BLaER1 (cell line): ENCODE results near the gene POC1B.

Experiments used
- H3K27ac ChIP-seq: shearing (Covaris generic); formaldehyde crosslinking; 2 replicates; pipeline ENCODE4 v1.8.1; 2022
- H3K27me3 ChIP-seq: shearing (Covaris generic); formaldehyde crosslinking; 2 replicates; pipeline ENCODE4 v1.8.1; 2022
- H3K36me3 ChIP-seq: shearing (Covaris generic); formaldehyde crosslinking; 2 replicates; pipeline ENCODE4 v1.8.1; 2022
- H3K4me1 ChIP-seq: shearing (Covaris generic); formaldehyde crosslinking; 2 replicates; pipeline ENCODE4 v1.8.1; 2022
- H3K4me2 ChIP-seq: shearing (Covaris generic); formaldehyde crosslinking; 2 replicates; pipeline ENCODE4 v1.8.1; 2022
- H3K4me3 ChIP-seq: shearing (Covaris generic); formaldehyde crosslinking; 2 replicates; pipeline ENCODE4 v1.8.1; 2022
- H3K9ac ChIP-seq: shearing (Covaris generic); formaldehyde crosslinking; 2 replicates; pipeline ENCODE4 v1.8.1; 2022
- H3K9me3 ChIP-seq: shearing (Covaris generic); formaldehyde crosslinking; 2 replicates; pipeline ENCODE4 v1.8.1; 2022
- H4K20me1 ChIP-seq: shearing (Covaris generic); formaldehyde crosslinking; 2 replicates; pipeline ENCODE4 v1.8.1; 2022
- Cebpa-rat ChIP-seq: shearing (Covaris generic); IDR thresholded peaks from 2 replicates; pipeline ENCODE4 v1.8.1; 2022

Gene POC1B

GRCh38 chr12:89382328-89382727 is 143.5 kb downstream of the POC1B start:
- peaks cover 26% of the 10 kb centered on the region for H3K4me1 ChIP-seq
- H3K27me3 ChIP-seq = no peaks in the 10 kb centered on the region
- no peak for TF ChIP-seq Cebpa-rat
- no peaks in the 10 kb centered on the region for H3K9me3 ChIP-seq
- H3K36me3 ChIP-seq = no peaks in the 10 kb centered on the region
- no peak overlapping the region for H3K4me2 ChIP-seq
- no peak overlapping the region for H3K9ac ChIP-seq
- no peak overlapping the region for H3K27ac ChIP-seq
- H4K20me1 ChIP-seq = no peaks in the 10 kb centered on the region
- H3K4me3 ChIP-seq = no peak overlapping the region

DNA sequence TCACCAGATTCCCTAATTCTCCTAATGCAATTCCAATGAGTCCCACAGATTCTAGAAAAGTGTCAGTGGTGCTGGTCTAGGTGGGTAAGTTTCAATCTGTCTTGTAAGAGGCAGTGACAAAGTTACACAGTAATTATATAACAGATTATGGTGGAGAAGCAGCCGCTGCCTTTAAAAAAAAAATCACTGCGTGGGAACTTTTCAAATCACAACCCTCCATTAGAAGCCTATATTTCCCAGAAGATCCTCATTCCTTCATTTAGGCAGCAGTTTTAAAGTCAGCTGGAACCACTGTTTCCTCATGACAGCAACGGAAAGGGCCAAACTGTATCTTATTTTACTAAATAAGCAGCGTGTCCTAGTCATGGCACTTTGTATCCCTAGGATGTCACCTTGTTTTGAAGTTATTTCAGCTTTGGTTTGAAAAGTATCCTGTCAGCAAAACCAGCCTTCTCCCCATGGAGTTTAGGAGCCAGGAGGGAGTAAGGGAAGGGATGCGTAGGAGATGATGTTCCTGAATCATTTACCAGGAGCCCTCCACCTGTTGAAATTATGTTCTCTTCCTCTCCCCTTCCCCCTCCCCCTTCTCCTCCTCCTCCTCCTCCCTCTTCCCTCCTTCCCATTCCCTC is 145.9 kb downstream of the POC1B start:
- H4K20me1 ChIP-seq = no peaks in the 10 kb centered on the region
- no peaks in the 10 kb centered on the region for H3K27me3 ChIP-seq
- no peak overlapping the region for H3K4me2 ChIP-seq
- no peak overlapping the region for H3K9ac ChIP-seq
- no peak overlapping the region for H3K27ac ChIP-seq
- H3K4me3 ChIP-seq = no peak overlapping the region
- H3K9me3 ChIP-seq = no peaks in the 10 kb centered on the region
- peaks cover 26% of the 10 kb centered on the region for H3K4me1 ChIP-seq
- no peak for TF ChIP-seq Cebpa-rat
- no peaks in the 10 kb centered on the region for H3K36me3 ChIP-seq

DNA sequence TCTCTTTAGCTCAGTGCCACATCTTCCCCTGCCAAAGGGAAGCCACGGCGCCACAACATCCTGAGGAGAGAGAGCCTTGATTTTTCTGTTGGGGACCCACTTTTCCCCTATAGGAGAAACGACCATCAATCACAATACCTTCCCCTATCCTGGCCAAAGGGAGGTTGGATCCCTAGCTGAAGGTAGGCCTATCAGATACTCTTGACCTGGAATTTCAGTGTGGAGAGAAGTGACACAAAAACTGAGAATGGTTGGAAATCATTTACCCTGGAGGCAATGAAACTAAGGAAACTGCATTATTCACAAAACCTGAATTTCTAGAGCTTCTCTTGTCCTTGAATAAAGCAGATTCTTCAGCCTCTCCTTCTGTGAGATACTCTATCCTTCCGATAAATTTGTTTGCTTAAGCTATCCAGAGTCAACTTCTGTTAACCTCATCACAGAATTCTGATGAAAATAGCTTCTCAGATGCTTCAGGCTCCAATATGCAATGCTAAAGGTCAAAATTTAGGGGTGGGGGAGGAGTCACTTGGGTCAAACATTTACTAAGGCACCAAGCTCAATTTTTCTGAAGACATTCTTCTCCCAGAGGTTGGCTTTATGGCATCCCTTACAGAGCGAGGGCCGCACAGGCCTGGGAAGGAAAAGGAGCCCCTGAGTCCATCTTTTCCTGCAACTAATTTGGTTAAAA is 146.6 kb downstream of the POC1B start:
- H4K20me1 ChIP-seq = no peaks in the 10 kb centered on the region
- H3K27ac ChIP-seq = no peak overlapping the region
- TF ChIP-seq Cebpa-rat = no peak
- H3K4me1 ChIP-seq = peaks cover 19% of the 10 kb centered on the region
- no peak overlapping the region for H3K4me2 ChIP-seq
- H3K9me3 ChIP-seq = no peaks in the 10 kb centered on the region
- H3K4me3 ChIP-seq = no peak overlapping the region
- H3K9ac ChIP-seq = no peak overlapping the region
- H3K27me3 ChIP-seq = no peaks in the 10 kb centered on the region
- no peaks in the 10 kb centered on the region for H3K36me3 ChIP-seq

DNA sequence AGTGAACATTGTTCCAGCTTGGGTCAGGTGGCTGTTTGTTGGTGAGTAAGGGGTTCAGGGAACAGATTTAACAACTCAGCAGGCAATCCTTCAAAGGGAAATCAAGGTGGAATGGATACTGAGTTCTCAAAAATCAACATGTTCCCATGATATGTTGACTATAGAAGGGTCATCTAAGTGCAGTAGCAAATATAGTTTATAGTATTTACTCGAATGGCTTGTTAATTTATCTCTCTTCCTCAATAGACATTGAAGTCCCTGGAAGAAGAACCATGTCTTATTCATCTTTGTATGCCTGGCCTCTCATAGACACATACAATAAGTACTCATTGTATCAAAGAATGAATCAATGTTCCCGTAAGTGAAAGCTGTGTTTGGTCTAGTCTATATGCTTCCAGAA is 149.0 kb downstream of the POC1B start:
- Histone ChIP-seq H3K27ac (no peak overlapping the region), H3K36me3 (no peaks in the 10 kb centered on the region), H4K20me1 (no peaks in the 10 kb centered on the region), H3K4me1 (peaks cover 8% of the 10 kb centered on the region; the same call in 1 of the 2 replicates), H3K9ac (no peak overlapping the region), H3K4me2 (no peak overlapping the region), H3K27me3 (no peaks in the 10 kb centered on the region), H3K4me3 (no peak overlapping the region), H3K9me3 (no peaks in the 10 kb centered on the region)
- TF ChIP-seq Cebpa-rat = no peak

DNA sequence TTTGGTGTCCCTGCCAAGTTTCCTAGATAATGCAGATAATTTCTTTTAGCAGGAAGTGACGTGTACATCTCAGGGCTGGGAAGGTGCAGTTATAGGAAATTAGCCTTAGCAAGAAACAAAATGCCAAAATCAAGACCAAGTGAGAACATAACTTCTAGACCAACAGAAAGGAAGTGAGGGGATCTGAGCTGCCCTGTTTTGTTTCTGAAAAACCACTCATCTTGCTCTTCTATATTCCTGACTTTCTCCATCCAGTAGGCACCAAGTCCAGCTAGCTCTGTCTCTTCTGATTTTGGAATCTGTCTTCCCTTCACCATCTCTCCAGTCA is 149.7 kb downstream of the POC1B start:
- TF ChIP-seq Cebpa-rat = no peak
- Histone ChIP-seq H3K9me3 (no peaks in the 10 kb centered on the region), H4K20me1 (no peaks in the 10 kb centered on the region), H3K4me3 (no peak overlapping the region), H3K9ac (no peak overlapping the region), H3K36me3 (no peaks in the 10 kb centered on the region), H3K27ac (no peak overlapping the region), H3K4me1 (peaks cover 8% of the 10 kb centered on the region; the same call in 1 of the 2 replicates), H3K4me2 (no peak overlapping the region), H3K27me3 (no peaks in the 10 kb centered on the region)

- Histone ChIP-seq H4K20me1 (no peaks in the 10 kb centered on the region), H3K36me3 (no peaks in the 10 kb centered on the region), H3K9ac (no peak overlapping the region), H3K4me1 (peaks cover 18% of the 10 kb centered on the region), H3K27me3 (no peaks in the 10 kb centered on the region), H3K4me2 (no peak overlapping the region), H3K9me3 (no peaks in the 10 kb centered on the region), H3K4me3 (no peak overlapping the region), H3K27ac (no peak overlapping the region)
- TF ChIP-seq Cebpa-rat = no peak
Observed at GRCh38 chr12:89373763-89374572, 151.9 kb downstream of the POC1B start.

DNA sequence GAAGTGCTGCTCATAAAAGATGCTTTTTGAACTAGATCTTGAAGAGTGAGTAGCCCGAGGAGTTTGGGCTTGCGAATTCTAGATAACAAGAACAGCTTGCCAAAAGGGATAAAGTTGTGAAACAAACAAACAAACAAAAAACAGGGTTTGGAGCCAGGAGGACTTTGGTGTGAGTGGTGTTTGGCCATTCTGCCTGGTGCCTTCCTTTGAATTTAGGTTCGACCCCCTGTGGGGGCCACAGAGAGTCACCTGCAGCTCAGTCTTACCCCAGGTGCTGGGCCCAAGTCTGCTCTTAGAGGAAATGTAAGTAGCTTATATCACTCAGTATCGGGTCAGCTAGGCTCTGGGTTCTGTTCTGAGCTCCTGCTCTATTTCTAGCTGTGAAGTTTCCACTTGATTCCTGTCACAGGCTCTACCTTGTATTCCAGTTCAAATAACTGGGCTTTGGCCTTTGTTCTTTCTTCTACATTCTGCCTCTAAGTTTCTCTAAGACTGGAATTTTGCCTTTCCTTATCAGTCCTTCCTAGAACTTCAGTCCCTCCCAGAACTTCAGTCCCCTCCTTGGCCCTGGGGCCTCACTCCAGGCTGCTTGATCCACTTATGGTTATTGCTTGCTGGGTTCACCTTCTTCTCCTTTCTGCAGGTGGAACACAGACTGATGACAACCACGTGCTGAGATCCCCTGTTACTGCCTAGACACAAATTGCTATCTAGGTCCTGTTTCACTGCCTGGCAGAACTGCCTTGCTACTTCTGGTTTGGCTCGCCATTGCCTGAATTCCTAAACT is 153.1 kb downstream of the POC1B start:
- no peak overlapping the region for H3K9ac ChIP-seq
- no peaks in the 10 kb centered on the region for H3K27me3 ChIP-seq
- TF ChIP-seq Cebpa-rat = no peak
- H3K36me3 ChIP-seq = no peaks in the 10 kb centered on the region
- no peak overlapping the region for H3K27ac ChIP-seq
- H3K4me2 ChIP-seq = no peak overlapping the region
- no peaks in the 10 kb centered on the region for H3K9me3 ChIP-seq
- no peak overlapping the region for H3K4me3 ChIP-seq
- peaks cover 13% of the 10 kb centered on the region for H3K4me1 ChIP-seq
- H4K20me1 ChIP-seq = no peaks in the 10 kb centered on the region

- H3K36me3 ChIP-seq = no peaks in the 10 kb centered on the region
- H3K4me1 ChIP-seq = peaks cover 13% of the 10 kb centered on the region
- H3K27ac ChIP-seq = no peak overlapping the region
- no peak for TF ChIP-seq Cebpa-rat
- no peaks in the 10 kb centered on the region for H4K20me1 ChIP-seq
- H3K9me3 ChIP-seq = no peaks in the 10 kb centered on the region
- no peak overlapping the region for H3K9ac ChIP-seq
- H3K4me3 ChIP-seq = no peak overlapping the region
- H3K27me3 ChIP-seq = no peaks in the 10 kb centered on the region
- H3K4me2 ChIP-seq = peak overlapping the region; percentile 4; the same call in 1 of the 2 replicates
Observed at GRCh38 chr12:89370850-89371249, 155.0 kb downstream of the POC1B start.

DNA sequence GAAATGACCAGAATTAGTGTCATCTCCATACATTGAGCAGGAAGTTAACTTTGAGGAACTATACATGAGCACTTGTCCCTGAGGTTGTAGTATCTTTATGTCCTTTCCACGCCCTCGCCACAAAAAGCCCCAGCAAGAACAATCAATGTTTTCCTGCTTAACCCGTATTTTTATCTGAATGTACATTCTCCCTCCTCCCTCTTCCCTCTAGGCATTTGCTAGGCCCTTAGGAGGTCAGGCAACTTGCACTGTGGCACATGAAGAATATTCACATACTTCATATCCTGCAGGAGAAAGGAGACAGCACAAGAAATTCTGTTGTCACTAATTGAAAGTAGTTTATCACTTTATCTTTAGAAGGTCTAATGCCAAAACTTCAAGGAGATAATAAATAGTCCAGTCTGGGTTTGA is 155.4 kb downstream of the POC1B start:
- no peak overlapping the region for H3K9ac ChIP-seq
- H3K4me3 ChIP-seq = no peak overlapping the region
- no peaks in the 10 kb centered on the region for H3K9me3 ChIP-seq
- no peaks in the 10 kb centered on the region for H4K20me1 ChIP-seq
- H3K36me3 ChIP-seq = no peaks in the 10 kb centered on the region
- peaks cover 13% of the 10 kb centered on the region for H3K4me1 ChIP-seq
- H3K4me2 ChIP-seq = peak overlapping the region; percentile 4; the same call in 1 of the 2 replicates
- no peak for TF ChIP-seq Cebpa-rat
- no peak overlapping the region for H3K27ac ChIP-seq
- no peaks in the 10 kb centered on the region for H3K27me3 ChIP-seq
